ENCODE results near the gene FAM136A. TPM values are rescaled to one million over a fixed set of nuclear protein-coding genes. Genes with fewer than 3 reads are reported as not detected.

The FAM136A gene
- total and polyA plus RNA-seq, 2 of the 4 experiments (the other 2 are of a cell fraction), result 19.9 to 28.1 TPM

DNA sequence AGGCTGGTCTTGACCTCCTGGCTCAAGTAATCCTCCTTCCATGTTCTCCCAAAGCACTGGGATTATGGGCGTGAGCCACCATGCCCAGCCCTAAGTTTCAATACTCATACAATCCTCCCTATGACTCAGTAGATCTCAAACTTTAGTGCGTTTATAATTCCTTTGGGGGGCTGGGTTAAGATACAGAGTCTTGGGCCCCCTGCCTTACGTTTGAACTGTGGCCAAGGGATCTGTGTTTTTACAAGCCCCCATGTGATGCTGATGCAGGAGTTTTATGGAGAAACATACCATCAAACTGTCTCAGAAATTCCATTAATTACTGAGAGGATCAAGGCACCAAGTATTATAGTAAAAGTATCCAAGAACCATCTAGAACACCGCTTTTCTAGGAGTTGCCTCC is 38.2 kb upstream of the FAM136A start:
- no peak for TF ChIP-seq CHD1 (IDR thresholded peaks at IDR 0.05; ENCODE audit: low read depth, low read length)
- no peak for TF ChIP-seq BHLHE40 (IDR thresholded peaks at IDR 0.05; ENCODE audit: low read depth, low read length)
- TF ChIP-seq, protein P1, sequence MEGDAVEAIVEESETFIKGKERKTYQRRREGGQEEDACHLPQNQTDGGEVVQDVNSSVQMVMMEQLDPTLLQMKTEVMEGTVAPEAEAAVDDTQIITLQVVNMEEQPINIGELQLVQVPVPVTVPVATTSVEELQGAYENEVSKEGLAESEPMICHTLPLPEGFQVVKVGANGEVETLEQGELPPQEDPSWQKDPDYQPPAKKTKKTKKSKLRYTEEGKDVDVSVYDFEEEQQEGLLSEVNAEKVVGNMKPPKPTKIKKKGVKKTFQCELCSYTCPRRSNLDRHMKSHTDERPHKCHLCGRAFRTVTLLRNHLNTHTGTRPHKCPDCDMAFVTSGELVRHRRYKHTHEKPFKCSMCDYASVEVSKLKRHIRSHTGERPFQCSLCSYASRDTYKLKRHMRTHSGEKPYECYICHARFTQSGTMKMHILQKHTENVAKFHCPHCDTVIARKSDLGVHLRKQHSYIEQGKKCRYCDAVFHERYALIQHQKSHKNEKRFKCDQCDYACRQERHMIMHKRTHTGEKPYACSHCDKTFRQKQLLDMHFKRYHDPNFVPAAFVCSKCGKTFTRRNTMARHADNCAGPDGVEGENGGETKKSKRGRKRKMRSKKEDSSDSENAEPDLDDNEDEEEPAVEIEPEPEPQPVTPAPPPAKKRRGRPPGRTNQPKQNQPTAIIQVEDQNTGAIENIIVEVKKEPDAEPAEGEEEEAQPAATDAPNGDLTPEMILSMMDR (conservative IDR thresholded peaks at IDR 0.05; ENCODE audit: low read depth, low read length), result no peak
- TF ChIP-seq RCOR1 (IDR thresholded peaks at IDR 0.05; ENCODE audit: insufficient replicate concordance, low read length), result no peak
- TF ChIP-seq MAFK (IDR thresholded peaks at IDR 0.05; ENCODE audit: low read depth, low read length), result no peak
- TF ChIP-seq NFE2L2 (IDR thresholded peaks at IDR 0.05; ENCODE audit: low read depth, low read length), result no peak
- TF ChIP-seq MXI1 (IDR thresholded peaks at IDR 0.05; ENCODE audit: borderline replicate concordance, low read depth, low read length), result no peak
- TF ChIP-seq SMC3 (IDR thresholded peaks at IDR 0.05; ENCODE audit: low read depth, low read length), result no peak
- TF ChIP-seq POLR2A (IDR thresholded peaks at IDR 0.05; ENCODE audit: low read depth, low read length), result no peak
- TF ChIP-seq, protein P2, sequence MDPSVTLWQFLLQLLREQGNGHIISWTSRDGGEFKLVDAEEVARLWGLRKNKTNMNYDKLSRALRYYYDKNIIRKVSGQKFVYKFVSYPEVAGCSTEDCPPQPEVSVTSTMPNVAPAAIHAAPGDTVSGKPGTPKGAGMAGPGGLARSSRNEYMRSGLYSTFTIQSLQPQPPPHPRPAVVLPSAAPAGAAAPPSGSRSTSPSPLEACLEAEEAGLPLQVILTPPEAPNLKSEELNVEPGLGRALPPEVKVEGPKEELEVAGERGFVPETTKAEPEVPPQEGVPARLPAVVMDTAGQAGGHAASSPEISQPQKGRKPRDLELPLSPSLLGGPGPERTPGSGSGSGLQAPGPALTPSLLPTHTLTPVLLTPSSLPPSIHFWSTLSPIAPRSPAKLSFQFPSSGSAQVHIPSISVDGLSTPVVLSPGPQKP (IDR thresholded peaks at IDR 0.05; ENCODE audit: borderline replicate concordance, low read depth, low read length), result no peak
- no peak for TF ChIP-seq RFX5 (IDR thresholded peaks at IDR 0.05; ENCODE audit: low read depth, low read length)
- TF ChIP-seq, protein P3, sequence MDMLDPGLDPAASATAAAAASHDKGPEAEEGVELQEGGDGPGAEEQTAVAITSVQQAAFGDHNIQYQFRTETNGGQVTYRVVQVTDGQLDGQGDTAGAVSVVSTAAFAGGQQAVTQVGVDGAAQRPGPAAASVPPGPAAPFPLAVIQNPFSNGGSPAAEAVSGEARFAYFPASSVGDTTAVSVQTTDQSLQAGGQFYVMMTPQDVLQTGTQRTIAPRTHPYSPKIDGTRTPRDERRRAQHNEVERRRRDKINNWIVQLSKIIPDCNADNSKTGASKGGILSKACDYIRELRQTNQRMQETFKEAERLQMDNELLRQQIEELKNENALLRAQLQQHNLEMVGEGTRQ (IDR thresholded peaks at IDR 0.05; ENCODE audit: low read depth, low read length), result no peak
- TF ChIP-seq CEBPB (IDR thresholded peaks at IDR 0.05; ENCODE audit: low read depth, low read length), result no peak
- TF ChIP-seq RAD21 (IDR thresholded peaks at IDR 0.05; ENCODE audit: low read length), result no peak
- no peak for TF ChIP-seq MAZ (IDR thresholded peaks at IDR 0.05; ENCODE audit: borderline replicate concordance, low read depth, low read length)
- no peak for DNase-seq
- H3K56ac ChIP-seq (ENCODE audit: extremely low read depth, insufficient read depth, low read length), result no peak overlapping the region

More for the DNA sequence above, 38.2 kb upstream of the FAM136A start:
- no CpG with 5 or more reads among the region's 4 CpGs for WGBS, 2 experiments (ENCODE audit: extremely low coverage in 2 of 2, insufficient read length in 1 of 2)
- ChIA-PET CTCF (interaction anchor here (1.6 kb wide), 1 partner anchor 278 kb away, joined by 7 read pairs; no protein-coding TSS in a partner anchor), POLR2A (ENCODE audit: unreplicated experiment) (no interaction called here)
- H3K9me3 ChIP-seq (ENCODE audit: control insufficient read depth, insufficient read depth, low read length), result no peaks in the 10 kb centered on the region
- in situ Hi-C loops (cut with MboI; ENCODE audit: low sequenced_read_pairs) (loop anchor here (10.0 kb wide), 1 partner anchor 275 kb away; no protein-coding TSS in a partner anchor), dilution Hi-C loops (cut with HindIII; ENCODE audit: low sequenced_read_pairs, unreplicated experiment) (no loop called here), intact Hi-C loops (cut with micrococcal nuclease) (no loop called here)
- no peak overlapping the region for H2BK5ac ChIP-seq (ENCODE audit: low read depth, low read length, poor library complexity, severe bottlenecking)
- H3K14ac ChIP-seq (replicated peaks; ENCODE audit: low read depth, low read length), result no peak overlapping the region
- no peak for ATAC-seq (ENCODE audit: low read depth)
- no peak overlapping the region for H2AK5ac ChIP-seq (ENCODE audit: low read depth, low read length)
- H2BK120ac ChIP-seq (ENCODE audit: low read depth, low read length), result no peak overlapping the region
- H4K5ac ChIP-seq (ENCODE audit: low read depth, low read length), result no peak overlapping the region
- H3K4me3 ChIP-seq (ENCODE audit: insufficient read depth, low read depth, low read length), result no peak overlapping the region
- H3K4me2 ChIP-seq (ENCODE audit: low read depth, low read length), result no peak overlapping the region
- no peak overlapping the region for H3K23ac ChIP-seq (ENCODE audit: low read depth, low read length)
- no peaks in the 10 kb centered on the region for H3K9me1 ChIP-seq (ENCODE audit: insufficient read depth, low read length)
- no peak overlapping the region for H2BK15ac ChIP-seq (ENCODE audit: low read depth, low read length)
- no peak overlapping the region for H3K27ac ChIP-seq (ENCODE audit: insufficient read depth, low read length)
- no peaks in the 10 kb centered on the region for H4K20me1 ChIP-seq (ENCODE audit: insufficient read depth, low read length)
- no peak overlapping the region for H2BK20ac ChIP-seq (ENCODE audit: low read depth, low read length)
- no peaks in the 10 kb centered on the region for H3K79me1 ChIP-seq (ENCODE audit: low read depth in 1 of 2, low read length in 2 of 2)
- BruUV-seq (replicated peaks), result no TSS peak
- no peak overlapping the region for H2AFZ ChIP-seq (replicated peaks; ENCODE audit: low read length, poor library complexity)
- no peak overlapping the region for H3K18ac ChIP-seq (ENCODE audit: low read depth, low read length)
- no peak overlapping the region for H4K8ac ChIP-seq (ENCODE audit: low read depth in 2 of 2, low read length in 2 of 2)
- H3K4me1 ChIP-seq (ENCODE audit: control insufficient read depth, insufficient read depth, low read length), result no peaks in the 10 kb centered on the region
- H3K27me3 ChIP-seq (ENCODE audit: control insufficient read depth, insufficient read depth, low read length), result peaks cover 4% of the 10 kb centered on the region
- no peak overlapping the region for H4K91ac ChIP-seq (ENCODE audit: insufficient read depth, low read depth, low read length)
- H2AK9ac ChIP-seq (replicated peaks; ENCODE audit: low read depth, low read length, poor library complexity), result no peak overlapping the region
- H3K9ac ChIP-seq (ENCODE audit: low read depth, low read length), result no peak overlapping the region
- no peak overlapping the region for H3K4ac ChIP-seq (ENCODE audit: low read depth, low read length)
- no peaks in the 10 kb centered on the region for H3K36me3 ChIP-seq (ENCODE audit: control insufficient read depth, insufficient read depth, low read length)

Data from IMR-90 (cell line).